GM21360 (cell line): ENCODE measurements around the gene ARID3C.
A peak's percentile ranks its signal among the peaks of the same experiment; 100 is the strongest.

Source experiments
- ATAC-seq: cut with Tn5 transposase; IDR thresholded peaks from one replicate; pipeline ENCODE4 v1.9.1; 2021; ENCODE audit warnings: mild to moderate bottlenecking, moderate library complexity; ENCODE audit not compliant: unreplicated experiment

Gene ARID3C

DNA sequence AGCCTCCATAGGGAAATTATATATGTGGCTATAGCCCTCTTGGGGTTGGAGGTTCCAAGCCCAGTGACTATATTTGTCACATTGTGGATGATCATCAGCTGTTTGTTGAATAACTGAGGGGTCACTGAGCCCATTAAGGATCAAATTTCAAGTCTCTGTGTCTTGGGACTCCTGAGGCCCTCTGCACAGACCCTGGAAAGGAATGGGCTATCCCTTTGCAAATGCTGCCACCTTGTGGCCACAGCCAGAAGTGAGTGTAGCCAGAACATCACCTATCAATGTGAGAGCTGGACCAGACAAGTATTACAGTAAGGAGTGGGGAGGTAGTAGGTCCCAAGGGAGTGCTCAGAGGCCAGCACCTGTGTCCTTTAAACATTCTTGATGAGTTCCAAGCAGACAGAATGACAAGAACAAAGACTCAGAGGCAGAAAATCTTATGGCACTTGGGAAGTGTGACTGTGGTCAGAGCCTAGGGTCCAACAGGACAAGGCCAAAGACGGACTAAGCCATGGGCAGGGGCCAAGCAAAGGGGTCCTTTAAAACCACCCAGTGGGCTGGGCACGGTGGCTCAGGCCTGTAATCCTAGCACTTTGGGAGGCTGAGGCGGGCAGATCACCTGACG, 25.1 kb downstream of the ARID3C start:
- peak; percentile 62 for ATAC-seq

DNA sequence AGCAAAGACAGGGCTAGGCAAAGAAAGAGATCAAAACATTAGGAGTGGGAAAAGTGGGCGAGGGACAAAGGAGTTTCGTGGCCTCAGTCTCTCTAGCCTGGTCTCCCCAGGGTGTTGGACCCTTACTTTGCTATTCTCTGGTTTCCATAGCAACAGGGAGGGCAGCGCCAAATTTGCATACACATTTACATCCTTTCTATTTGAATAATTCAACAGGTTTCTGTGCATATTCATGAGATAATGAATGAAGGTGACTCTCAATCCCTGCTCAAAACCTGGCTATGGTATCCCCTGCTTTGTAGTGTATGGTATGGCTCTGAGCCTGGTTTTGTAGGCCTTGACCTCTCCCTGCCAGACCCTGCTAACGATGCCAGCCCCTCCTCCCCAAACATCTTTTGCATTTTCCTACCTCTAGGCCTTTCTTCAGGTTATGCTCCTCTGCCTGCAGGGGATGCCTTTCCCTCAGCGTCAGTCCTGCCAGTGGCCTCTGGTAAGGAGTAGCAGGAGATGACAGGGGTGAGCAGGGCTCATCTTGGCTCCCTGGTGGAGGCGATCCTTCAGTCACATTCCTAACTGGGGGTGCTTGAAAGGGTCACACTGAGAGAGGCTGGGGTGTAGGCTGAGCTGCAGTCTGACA, 26.8 kb downstream of the ARID3C start:
- ATAC-seq, result no peak

DNA sequence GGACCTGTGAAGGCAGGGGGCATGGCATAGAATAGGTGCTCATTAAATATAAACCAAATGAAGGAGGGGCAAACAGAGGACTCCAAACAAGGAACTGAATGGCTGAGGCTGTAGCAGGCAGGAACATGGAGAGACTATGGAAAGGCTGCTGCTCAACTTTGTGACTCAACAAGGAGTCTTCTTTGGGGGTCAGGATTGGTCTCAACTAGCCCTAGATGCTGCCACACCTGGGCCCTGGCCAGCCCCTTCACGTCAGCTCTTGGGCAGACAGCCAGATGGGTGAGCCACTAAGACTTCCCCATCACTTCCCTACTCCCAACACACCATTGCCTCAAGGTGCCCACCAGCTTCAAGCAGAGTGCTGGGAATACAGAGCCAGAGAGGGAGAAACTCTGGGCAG, 28.0 kb downstream of the ARID3C start:
- ATAC-seq, result no peak

DNA sequence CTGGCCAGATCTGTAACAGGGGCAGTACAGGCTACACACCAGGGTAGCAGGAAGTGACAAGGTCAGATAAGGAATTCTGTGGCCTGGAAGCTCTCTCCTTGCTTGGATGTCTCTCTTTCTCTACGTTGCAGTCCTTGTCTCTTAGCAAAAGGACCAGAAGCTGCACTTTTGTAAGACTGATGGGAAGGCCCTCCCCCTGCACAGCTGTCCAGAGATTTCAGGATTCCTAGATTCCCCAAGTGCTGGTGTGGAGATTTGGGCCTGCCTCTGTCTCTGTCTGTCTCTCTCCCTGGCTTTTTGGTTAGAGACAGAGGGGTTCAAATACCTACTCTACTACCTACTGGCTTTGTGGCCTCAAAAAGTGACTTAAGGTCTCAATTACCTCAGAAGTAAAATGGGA, 29.3 kb downstream of the ARID3C start:
- ATAC-seq, result no peak

DNA sequence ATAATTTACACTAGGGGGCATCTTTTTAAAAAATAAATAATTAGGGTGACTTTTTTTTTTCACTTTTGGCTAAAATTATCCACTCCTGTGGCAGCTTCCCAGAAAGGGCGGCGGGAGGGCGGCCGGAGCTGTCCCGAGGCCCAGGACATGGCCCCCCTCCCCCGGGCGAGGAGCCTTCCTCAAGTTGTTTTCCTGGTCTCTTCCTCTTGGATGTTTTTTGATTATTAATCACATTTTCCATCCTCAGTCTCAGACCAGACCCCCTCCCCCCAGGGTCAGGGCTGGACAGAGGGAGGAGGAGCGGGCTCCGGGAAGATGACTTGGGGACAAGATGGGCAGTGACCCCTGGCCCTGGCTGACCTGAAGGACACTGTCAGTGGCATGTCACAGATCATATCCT, 34.7 kb downstream of the ARID3C start:
- no peak for ATAC-seq

DNA sequence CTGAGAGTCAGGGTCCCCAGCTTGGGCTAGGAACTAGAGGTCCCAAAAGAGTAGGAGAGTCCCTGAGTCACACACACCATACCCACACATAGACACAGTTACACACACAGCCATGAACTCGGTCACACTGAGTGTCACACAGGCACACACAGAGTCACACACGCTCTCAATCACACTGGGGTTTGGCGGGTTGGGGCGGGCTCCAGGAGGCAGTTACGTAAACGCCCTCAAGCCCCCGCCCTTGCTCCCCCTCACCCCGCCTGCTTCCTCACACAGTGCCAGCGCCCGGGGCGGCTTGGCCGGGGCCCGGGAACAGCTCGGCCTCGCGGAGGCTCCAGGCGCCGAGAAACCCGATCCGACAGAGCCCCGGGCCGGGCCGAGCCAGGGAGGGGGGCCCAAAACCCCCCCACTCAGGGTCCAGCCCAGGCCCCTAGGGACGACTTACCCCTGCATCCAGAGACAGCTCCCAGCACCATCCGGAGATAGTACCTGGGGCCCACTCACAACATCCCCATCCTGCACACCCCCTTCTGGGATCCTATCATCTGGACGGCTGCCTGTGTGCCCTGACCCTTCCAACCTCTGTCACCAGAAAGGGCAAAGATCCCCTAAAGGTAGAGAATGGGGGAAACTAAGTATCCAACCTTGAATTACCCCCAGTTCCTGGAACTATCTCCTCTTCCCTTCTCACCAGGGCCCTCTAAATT, 35.8 kb downstream of the ARID3C start:
- no peak for ATAC-seq

DNA sequence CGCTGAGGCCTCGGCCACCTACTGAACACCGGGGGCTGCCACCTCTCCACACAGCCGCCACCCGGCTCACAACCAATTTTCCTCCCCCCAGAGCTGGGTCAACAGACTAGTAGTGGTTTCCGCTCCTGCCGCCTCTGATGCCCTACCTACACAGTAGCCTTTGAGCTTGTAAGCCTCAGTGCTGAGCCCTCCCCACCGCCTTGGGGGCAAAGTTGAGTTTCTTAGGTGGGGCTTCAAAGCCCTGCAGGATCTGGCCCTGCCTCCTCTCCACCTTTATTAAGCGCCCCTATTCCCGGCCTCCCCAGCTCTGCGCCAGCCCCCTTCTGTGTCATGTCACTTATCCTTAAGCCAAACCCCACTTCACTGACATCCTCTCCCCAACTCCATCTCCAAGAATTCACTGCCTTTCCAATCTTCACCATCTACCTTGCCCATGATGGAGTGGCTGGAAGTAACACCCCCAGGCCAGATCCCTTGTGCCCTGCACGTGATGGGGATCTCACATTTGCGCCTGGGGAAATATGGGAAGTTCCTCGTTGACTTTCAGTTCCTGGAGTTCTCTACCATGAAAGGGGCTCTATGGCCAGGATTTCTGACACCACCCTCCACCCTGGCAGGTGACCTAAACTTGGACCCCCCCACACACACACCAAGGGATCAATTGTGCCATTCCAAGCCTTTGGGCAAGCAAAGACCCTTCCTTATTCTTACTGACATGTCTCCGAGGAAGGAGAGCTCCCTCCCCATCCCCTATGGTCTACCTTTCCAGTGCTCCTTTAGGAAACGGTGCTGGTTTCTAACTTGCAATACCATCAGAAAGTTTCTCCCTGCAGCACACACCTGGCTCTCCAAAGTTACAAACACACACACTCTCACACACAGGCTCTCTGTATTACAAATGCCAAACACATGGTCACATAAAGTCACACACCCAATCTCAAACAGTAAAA, 36.7 kb downstream of the ARID3C start:
- ATAC-seq, result no peak

DNA sequence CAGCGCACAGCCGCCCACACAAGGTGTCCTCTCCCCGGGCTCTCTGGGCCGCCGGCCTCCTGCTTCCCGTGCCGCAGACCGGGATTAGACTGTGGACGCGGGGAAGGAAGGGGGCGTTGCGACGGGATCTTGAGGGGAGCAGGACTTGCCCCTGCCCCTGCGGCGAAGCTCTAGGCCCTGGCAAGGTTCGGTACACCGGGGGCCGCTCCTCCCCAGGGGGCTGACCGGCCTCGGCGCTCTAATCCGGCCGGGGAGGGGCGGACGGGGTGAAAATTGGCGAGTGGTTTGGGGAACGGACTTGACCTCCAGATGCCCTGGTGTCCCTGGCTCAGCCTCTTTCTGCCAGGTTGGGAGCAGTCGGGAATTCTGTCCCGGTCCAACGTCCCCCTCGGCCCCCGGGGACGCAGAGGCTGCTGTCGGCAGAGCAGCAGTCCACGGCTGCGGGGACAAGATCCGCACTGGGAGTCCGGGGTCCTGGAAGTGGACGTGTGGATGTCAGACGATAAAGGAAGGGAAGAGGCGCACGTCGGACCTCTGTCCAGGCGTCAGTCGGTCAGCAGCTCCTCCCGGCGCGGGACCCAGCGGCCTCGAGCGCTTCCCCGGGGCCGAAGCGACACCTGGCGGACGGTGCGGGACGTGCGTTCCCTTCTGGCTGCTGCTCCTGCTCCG, 37.5 kb downstream of the ARID3C start:
- no peak for ATAC-seq

DNA sequence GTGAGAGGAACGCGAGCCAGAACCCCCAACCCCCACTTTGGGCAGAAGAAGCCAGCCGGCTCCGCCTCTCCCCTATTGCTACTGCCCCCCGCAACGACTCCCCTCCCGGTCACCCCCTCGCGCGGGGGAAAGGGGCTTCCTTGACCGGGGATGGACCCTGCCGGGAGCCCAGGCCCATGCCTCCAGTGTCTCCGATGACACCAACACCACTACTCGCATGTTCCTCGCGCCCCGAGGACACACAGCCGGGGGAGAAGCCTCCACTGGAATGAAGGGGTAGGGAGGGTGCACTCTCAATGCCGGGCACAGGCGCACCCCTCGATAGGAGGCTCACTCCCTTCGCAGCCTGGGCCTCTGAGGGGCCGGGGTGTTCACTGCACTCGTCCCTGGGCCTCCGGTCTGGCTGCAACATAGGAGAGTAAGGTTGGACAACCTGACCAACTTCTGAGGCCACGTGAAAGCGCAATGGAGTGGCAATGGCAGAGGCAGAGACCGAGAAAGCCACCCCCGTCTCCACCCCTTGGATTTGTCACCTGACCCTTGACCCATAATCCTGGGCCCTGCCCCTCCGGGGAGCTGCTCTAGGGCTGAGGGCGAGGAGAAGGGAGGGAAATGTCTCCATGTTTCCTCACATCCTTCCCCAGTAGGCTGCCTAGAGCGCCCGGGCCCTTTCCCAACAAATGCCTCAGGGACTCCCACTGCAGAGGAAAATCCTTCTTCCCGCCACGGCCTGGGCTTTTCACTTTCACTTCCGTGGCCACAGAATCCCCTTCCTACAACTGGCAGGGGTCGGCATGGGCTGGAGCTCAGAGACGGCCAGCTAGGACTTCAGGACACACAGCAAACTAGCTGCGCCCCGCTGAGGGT, 38.3 kb downstream of the ARID3C start:
- ATAC-seq, result no peak

DNA sequence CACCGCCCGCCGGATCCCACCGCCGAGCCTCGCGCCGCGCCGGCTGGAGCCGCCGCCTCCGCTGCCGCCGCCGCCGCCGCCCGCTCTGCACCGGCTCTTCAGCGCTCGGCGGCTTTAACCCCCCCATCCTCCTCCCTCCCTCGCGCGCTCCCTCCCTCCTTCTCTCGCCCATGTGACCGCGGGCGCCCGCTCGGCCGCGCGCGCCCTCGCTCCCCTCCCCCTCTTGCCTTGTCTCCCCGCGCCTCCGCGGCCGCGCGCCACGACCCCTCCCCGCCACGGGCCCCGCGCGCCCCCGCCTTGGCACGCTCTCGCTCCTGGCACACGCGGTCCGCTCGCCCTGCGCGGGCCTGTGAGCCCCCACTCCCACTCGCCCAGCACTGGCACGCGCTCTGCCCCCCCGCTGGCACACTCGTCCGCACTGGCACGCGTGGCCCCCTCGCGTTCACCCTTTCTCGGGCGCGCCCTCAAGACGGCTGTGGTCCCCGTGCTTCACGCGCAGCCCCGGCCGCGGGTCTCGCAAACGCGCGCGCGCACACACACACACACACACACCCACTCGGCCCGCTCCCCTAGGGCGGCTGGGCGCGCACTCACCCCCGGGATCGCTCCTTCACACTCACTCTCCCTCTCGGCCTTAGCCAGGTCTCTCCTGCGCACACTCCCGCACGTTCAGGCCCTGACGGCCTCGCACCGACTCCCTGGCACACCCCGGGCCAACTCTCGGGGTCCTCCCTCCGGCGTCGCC, 39.1 kb downstream of the ARID3C start, which contains the start of gene CNTFR:
TSS of gene CNTFR (minus strand) at position 89 of the 745 bp plus-strand sequence. CDS start 20,743 bp downstream, outside the sequence.
- ATAC-seq, result no peak

DNA sequence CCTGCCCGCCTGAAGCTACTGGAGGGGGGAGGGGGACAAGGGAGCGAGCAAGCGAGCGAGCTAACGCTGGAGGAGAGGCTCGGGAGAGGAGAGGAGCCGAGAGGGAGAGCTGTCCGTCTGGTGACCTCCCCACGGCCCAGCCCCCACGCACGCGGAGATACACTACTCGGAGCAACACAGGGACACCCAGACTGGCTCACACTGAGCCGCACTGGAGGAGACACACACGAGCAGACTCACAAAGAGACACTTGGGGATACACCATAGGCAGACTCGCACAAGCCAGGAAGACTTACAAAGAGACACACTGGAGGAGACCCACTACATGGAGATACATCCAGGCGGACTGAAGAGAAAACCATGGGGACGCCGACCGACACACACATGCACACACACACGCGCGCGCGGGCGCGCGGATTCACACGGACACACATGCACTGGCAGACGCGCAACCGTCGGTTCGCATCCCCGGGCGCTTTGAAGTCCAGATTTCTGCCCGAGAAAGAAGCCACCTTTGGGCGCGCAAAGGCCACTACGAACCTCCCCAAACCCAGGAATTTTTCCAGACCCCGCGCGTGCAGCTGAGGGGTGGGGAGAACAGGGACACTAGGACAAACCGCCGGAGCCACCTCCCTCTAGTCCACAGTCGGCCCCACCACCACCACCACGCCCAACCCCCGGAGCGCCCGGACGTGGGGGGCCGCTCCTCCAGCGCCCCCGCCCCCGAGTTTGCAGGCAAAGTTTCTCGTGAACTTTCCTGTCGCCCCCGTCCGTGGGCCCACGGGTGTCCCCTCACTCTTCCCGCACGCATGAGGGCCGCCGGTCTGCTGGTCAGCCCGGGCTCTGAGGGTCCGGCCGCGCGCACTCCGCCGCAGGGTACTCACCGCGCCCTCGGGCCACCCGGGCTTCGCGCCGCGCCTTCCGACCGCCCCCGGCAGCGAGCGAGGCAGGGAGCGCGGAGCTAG, 39.9 kb downstream of the ARID3C start:
- no peak for ATAC-seq

DNA sequence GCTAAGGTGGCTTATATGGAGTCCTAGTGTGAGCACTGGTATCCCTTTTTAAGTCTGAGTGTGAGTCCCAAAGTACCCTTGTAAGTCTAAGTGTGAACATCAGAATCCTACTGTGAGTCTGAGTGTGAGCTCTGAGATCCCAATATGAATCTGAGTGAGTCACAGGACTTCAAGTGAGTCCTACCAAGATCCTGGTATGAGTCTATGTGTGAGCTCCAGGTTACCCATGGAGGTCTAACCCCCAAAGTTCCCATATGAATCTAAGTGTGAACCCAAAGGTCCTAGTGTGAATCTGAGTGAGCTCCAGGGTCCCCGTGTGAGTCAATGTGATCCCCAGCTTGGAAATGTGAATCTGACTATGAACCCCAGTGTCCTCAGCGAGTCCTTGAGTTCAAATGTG, 41.6 kb downstream of the ARID3C start:
- no peak for ATAC-seq

DNA sequence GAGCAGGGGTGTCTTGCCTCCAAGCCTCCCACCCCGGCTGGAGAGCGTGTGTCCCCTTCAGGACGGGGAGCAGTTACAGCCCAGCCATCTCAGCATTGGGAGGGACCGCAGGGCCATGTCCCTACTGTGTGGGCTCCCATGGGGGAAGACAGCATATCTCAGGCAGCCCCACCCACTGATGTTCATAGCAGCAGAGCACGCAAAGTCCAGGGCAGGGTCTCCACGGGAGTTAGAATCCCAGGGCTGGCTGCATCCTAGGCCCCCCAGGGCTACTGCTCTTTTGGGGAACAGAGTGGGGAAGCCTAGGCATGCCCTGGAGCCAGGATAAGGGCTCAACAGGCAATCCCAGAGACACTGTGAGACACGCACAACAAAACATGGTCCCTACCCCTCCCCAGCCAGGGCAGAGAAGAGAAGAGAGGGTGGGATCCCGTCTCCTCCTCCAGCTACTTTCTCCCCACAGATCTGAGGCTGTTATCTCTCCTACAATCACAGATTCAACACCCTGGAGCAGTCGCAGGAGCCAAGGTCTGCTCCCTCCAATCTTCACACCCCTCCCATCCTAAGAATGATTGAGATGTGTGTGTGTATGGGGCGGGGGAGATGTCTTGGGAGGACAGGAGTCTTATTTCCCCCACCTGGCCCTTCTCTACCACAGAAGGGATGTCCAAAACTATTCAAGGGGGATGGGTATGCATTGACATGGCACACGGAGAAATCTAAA, 42.8 kb downstream of the ARID3C start:
- no peak for ATAC-seq

DNA sequence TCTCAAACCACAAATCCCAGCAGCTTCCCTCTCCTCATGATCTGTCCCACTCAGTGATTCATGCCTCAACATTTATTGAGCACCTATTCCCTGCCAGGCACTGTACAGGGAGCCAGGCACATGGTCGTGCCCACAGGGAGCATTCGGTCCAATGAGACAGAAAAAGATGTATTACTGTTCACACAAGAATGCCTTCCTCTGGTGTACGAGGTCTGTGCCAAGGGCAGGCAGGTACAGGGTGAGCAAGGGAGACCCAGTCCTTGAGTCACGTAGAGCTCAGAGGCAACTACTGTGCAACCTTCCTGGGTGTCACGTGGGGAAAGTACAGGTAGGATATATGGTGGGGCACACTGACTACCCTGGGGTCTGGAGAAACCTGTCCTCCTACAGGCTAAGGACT, 43.9 kb downstream of the ARID3C start:
- ATAC-seq, result no peak

DNA sequence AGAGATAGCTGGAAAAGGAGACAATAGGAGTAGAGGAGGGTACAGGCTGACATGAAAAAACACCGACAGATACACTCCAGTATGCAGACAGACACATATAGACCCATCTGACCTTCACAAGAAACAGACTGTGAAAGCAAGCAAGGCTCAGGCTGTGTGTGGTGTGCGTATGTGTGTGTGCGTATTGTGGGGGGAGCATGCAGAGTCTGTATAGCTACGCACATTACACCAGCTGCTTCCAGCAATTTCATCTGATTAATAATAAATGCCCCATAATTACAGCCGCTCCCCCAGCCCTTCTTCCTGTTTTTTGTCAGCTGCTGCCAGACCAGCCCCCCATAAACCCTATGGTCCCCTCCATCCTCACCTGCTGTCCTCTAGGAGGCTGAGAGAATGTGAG, 46.1 kb downstream of the ARID3C start:
- ATAC-seq, result no peak

DNA sequence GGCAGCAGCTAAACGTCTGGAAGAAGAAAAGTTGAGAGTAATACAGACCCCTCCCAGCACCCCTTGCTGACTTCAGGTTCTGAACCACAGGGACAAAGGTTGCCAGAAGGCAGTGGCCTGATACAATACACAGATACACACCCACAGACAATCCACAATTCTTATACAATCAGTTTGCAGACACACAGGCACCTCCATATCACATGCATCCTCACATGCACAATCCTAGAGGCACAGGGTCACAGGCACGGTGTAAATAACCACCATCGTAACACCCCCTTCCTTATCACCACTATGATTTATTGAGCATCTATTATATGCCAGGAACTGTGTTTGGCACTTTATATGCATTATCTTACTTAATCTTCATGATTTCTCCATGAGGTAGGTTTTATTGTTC, 47.5 kb downstream of the ARID3C start:
- no peak for ATAC-seq

DNA sequence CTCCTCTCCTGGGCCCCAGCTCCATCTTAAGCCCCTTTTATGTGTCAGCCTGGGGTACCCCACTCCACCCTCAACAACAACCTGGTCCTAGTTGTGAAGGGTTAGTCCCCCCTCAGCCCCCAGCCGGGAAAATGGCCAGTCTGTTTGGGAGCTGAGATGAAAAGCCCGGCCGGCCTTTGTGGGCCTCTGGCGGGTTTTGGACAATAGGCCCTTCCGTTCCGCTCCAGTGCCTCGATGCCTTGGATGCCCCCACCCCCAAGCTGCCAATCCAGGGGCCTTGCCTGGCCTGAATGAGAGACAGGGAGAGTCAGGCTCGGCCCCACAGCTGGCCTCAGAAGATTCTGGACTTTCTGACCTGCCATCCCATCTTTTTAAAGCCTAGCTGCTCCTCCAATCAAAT, 48.5 kb downstream of the ARID3C start:
- ATAC-seq, result no peak
